ENCODE results near the gene TLL1.

- TF ChIP-seq CTCF (IDR thresholded peaks at IDR 0.05) = no peak
- no peak for TF ChIP-seq POLR2A (IDR thresholded peaks at IDR 0.05)
Observed at GRCh38 chr4:166003811-166004210, 130.8 kb downstream of the TLL1 start.

All from esophagus squamous epithelium (tissue), 4 donors.